OCI-LY1 (cell line): ENCODE data around the gene KCNK3.

ENCODE experiments used
- EZH2 ChIP-seq: fragments of 200-600 bp; sonication (generic), shearing (Covaris generic); IDR thresholded peaks from 2 replicates; pipeline ENCODE4 v1.8.0; 2017; ENCODE audit warnings: borderline replicate concordance, mixed run types, mild to moderate bottlenecking, antibody characterized with exemption, low read length, moderate library complexity, mixed read lengths
- TF ChIP-seq, protein P1 (sequence below): fragments of 200-600 bp; sonication (generic), shearing (Covaris generic); IDR thresholded peaks from 2 replicates; pipeline ENCODE4 v1.5.1; 2017; ENCODE audit warnings: mild to moderate bottlenecking, antibody characterized with exemption, low read length, moderate library complexity, mixed read lengths

DNA sequence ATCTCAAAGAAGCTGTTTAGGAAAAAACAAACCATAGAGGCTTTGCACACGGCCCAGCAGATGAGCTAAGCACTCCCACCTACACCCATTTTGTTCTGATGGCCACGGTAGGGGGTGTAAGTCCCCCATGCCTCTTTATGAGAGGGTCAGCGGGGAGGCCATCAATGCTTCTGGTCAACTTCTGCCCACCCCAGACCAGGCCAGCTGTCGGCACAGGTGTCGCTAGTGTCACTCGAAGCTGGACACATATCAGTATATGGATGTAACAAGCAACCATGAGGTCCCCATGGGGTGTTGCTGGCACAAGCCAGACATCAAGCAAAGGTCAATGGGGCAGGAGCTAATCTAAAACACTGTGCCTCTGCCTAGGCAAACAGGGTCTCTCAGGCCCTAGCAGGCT lies 47.8 kb downstream of the KCNK3 start:
- TF ChIP-seq, protein P1, sequence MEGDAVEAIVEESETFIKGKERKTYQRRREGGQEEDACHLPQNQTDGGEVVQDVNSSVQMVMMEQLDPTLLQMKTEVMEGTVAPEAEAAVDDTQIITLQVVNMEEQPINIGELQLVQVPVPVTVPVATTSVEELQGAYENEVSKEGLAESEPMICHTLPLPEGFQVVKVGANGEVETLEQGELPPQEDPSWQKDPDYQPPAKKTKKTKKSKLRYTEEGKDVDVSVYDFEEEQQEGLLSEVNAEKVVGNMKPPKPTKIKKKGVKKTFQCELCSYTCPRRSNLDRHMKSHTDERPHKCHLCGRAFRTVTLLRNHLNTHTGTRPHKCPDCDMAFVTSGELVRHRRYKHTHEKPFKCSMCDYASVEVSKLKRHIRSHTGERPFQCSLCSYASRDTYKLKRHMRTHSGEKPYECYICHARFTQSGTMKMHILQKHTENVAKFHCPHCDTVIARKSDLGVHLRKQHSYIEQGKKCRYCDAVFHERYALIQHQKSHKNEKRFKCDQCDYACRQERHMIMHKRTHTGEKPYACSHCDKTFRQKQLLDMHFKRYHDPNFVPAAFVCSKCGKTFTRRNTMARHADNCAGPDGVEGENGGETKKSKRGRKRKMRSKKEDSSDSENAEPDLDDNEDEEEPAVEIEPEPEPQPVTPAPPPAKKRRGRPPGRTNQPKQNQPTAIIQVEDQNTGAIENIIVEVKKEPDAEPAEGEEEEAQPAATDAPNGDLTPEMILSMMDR: no peak
- no peak for TF ChIP-seq EZH2
